Body of pancreas (tissue), 4 donors: ENCODE data around the gene RIMBP2. TPM values are rescaled to one million over a fixed set of nuclear protein-coding genes. Genes with fewer than 3 reads are reported as not detected.

ENCODE experiments used
- ATAC-seq: fragments of 150-250 bp; one replicate; pipeline ENCODE4 v1.9.1; 2016
- DNase-seq, 4 donors: peaks; one replicate each; pipeline ENCODE4 v3.0.0-alpha.2; 2019
- H3K27ac ChIP-seq, 4 donors: fragments of 200-600 bp; sonication (generic); 1 replicate in 3 of 4; 2 replicates in 1 of 4; pipeline versions ENCODE4 v1.5.1 to v1.6.1; 2016 to 2019; ENCODE audit warnings: mild to moderate bottlenecking in 1 of 4, mixed read lengths in 1 of 4, moderate library complexity in 1 of 4
- H3K27me3 ChIP-seq, 2 donors: fragments of 200-600 bp; sonication (generic); one replicate each; pipeline ENCODE4 v1.6.0; 2016; ENCODE audit warnings: mild to moderate bottlenecking in 1 of 2
- H3K36me3 ChIP-seq, 2 donors: fragments of 200-600 bp; sonication (generic); replicated peaks in 1 of 2; 2 replicates each; pipeline ENCODE4 v1.5.1; 2016; ENCODE audit warnings: low read depth in 2 of 2; ENCODE audit not compliant: insufficient read depth in 1 of 2
- H3K4me1 ChIP-seq: fragments of 200-600 bp; sonication (generic); one replicate; pipeline ENCODE4 v1.6.0; 2016
- H3K4me3 ChIP-seq, 2 donors: fragments of 200-600 bp; sonication (generic); 1 replicate in 1 of 2; 2 replicates in 1 of 2; pipeline ENCODE4 v1.5.1; 2016 to 2019
- H3K9me3 ChIP-seq, 3 donors: fragments of 200-600 bp; sonication (generic); 1 replicate in 2 of 3; 2 replicates in 1 of 3; pipeline ENCODE4 v1.5.1; 2016
- POLR2A ChIP-seq, 3 donors: fragments of 450-650 bp; IDR thresholded peaks; one replicate each; pipeline ENCODE4 v1.6.1; 2016; ENCODE audit warnings: antibody characterized with exemption in 3 of 3, mild to moderate bottlenecking in 2 of 3
- WGBS, 2 donors: methylation state at CpG; one replicate each; pipeline ENCODE4 v1.1.5; 2017; 5-methylcytosine and 5-hydroxymethylcytosine counted together
- intact Hi-C: fragments of 100-400 bp; cut with DNase I; formaldehyde crosslinking; loops from one replicate; pipeline ENCODE4 v1.15.1; 2023
- total RNA-seq, 2 donors: library from RNA; depleted of rRNA; stranded (reverse); fragments of >200 nt; gene quantifications; one replicate each; pipeline ENCODE4 v1.1.0, GENCODE V29; 2016
- TF ChIP-seq, protein P1 (sequence below), 7 experiments: fragments of 450-650 bp in 4 of 7; fragments of 200-600 bp in 3 of 7; sonication (generic) in 3 of 7; IDR thresholded peaks; one replicate each; pipeline ENCODE4 v1.5.1; 2016 to 2019; ENCODE audit warnings: antibody characterized with exemption in 7 of 7

The RIMBP2 gene
- total RNA-seq, 2 donors from 2014 or later: 7.3 to 27.4 TPM

DNA sequence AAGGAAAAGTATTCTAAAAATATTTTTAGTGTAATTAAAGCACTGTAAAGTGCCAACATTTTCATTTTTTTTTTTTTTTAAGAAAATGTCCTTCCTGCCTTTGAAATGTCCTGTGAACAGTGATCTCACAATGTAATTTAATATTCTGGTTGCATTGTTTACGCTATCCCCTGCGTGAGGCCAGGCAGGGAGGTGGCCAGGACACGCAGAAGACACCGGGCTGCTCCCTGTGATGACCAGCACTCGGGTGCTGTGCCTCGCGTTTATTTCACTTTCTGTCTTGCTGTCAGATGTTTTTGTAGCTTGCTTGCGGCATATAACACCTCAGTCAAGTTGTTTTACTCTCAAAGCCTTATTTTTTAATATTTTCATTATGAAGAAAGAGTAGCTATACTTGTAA is 359.9 kb downstream of the RIMBP2 start:
- H3K27me3 ChIP-seq: peaks cover 0 to 3% of the 10 kb centered on the region in 2 donors

DNA sequence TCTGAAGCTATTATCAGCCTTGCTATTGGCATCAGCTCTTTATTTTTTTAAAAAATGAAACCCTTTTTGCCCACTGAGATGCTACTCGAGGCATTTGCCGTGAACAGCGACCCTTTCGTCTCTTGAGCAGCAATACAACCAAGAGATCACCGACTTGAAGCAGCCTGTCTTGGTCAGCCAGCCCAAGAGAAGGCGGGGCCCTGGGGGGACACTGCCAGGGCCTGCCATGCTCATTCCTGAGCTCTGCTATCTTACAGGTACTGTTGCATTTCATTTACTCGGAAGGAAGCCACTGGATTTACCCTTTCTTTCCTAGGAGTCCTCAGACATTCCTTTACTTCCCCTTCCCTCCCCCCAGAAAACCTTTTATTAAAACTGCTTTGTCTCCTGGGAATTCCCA is 361.7 kb downstream of the RIMBP2 start:
- no peak for DNase-seq
- intact Hi-C loops: no loop called here
- H3K27me3 ChIP-seq: peaks cover 0 to 3% of the 10 kb centered on the region in 2 donors

More for the DNA sequence above, 359.9 kb downstream of the RIMBP2 start:
- H3K9me3 ChIP-seq: no peaks in the 10 kb centered on the region
- DNase-seq (no peak), ATAC-seq (no peak)
- intact Hi-C loops: no loop called here
- H3K4me1 ChIP-seq: no peaks in the 10 kb centered on the region
- no peak overlapping the region for H3K4me3 ChIP-seq
- H3K27ac ChIP-seq: no peak overlapping the region
- no peaks in the 10 kb centered on the region for H3K36me3 ChIP-seq
- 50 to 54% methylated on average over 8 of the region's 8 CpGs for WGBS, 2 donors
- TF ChIP-seq POLR2A (IDR thresholded peaks at IDR 0.05): no peak
- TF ChIP-seq, protein P1, sequence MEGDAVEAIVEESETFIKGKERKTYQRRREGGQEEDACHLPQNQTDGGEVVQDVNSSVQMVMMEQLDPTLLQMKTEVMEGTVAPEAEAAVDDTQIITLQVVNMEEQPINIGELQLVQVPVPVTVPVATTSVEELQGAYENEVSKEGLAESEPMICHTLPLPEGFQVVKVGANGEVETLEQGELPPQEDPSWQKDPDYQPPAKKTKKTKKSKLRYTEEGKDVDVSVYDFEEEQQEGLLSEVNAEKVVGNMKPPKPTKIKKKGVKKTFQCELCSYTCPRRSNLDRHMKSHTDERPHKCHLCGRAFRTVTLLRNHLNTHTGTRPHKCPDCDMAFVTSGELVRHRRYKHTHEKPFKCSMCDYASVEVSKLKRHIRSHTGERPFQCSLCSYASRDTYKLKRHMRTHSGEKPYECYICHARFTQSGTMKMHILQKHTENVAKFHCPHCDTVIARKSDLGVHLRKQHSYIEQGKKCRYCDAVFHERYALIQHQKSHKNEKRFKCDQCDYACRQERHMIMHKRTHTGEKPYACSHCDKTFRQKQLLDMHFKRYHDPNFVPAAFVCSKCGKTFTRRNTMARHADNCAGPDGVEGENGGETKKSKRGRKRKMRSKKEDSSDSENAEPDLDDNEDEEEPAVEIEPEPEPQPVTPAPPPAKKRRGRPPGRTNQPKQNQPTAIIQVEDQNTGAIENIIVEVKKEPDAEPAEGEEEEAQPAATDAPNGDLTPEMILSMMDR (IDR thresholded peaks at IDR 0.05): no peak

DNA sequence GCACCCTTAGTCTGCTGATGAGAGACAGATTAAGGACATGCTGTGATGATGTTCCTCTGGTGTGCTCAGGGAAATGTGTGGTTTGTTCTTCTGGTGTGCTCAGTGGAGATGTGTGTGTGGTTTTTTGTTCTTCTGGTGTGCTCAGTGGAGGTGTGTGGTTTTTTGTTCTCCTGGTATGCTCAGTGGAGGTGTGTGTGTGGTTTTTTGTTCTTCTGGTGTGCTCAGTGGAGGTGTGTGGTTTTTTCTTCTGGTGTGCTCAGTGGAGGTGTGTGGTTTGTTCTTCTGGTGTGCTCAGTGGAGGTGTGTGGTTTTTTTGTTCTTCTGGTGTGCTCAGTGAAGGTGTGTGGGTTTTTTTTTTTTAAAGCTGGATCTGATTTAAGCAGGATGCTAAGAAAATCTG is 363.0 kb downstream of the RIMBP2 start:
- no peak overlapping the region for H3K4me3 ChIP-seq
- intact Hi-C loops: no loop called here
- H3K27me3 ChIP-seq: peaks cover 0 to 3% of the 10 kb centered on the region in 2 donors
- no peak overlapping the region for H3K27ac ChIP-seq
- no peaks in the 10 kb centered on the region for H3K9me3 ChIP-seq
- ATAC-seq: no peak
- no peak for DNase-seq
- H3K4me1 ChIP-seq: no peaks in the 10 kb centered on the region
- no peaks in the 10 kb centered on the region for H3K36me3 ChIP-seq
- TF ChIP-seq, protein P1 (IDR thresholded peaks at IDR 0.05): no peak
- TF ChIP-seq POLR2A (IDR thresholded peaks at IDR 0.05): no peak

More for the DNA sequence above, 361.7 kb downstream of the RIMBP2 start:
- H3K9me3 ChIP-seq: no peaks in the 10 kb centered on the region
- 50% methylated on average over 7 of the region's 7 CpGs for WGBS, 2 donors
- no peaks in the 10 kb centered on the region for H3K36me3 ChIP-seq
- no peak for ATAC-seq
- no peak overlapping the region for H3K4me3 ChIP-seq
- H3K27ac ChIP-seq: no peak overlapping the region
- TF ChIP-seq, protein P1 (IDR thresholded peaks at IDR 0.05): no peak
- TF ChIP-seq POLR2A (IDR thresholded peaks at IDR 0.05): no peak
- H3K4me1 ChIP-seq: no peaks in the 10 kb centered on the region

DNA sequence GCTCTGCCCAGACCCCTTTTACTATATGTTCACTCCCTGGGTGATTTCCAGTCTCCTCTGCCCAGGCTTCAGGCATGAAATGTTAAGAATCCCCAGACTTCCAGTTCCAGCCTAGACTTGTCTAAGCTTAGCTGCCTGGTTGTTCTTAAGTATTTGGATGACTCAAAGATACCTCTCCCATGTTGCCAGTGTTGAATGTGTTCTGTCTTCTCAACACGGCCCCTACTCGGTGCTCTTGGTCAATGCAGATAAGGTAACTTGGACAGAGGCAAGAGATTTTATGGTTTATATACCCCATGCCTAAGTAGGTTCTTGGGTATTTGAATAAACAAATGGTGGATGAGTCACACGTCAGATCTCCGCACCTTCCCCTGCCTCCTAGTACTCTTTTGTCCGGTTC is 364.8 kb downstream of the RIMBP2 start:
- no peaks in the 10 kb centered on the region for H3K4me1 ChIP-seq
- no peaks in the 10 kb centered on the region for H3K9me3 ChIP-seq
- no peaks in the 10 kb centered on the region for H3K36me3 ChIP-seq
- DNase-seq (no peak), ATAC-seq (no peak)
- TF ChIP-seq, protein P1 (IDR thresholded peaks at IDR 0.05): no peak
- no peak for TF ChIP-seq POLR2A (IDR thresholded peaks at IDR 0.05)
- no peak overlapping the region for H3K4me3 ChIP-seq
- no peaks in the 10 kb centered on the region for H3K27me3 ChIP-seq
- 52 to 54% methylated on average over 5 of the region's 5 CpGs for WGBS, 2 donors
- intact Hi-C loops: no loop called here
- H3K27ac ChIP-seq: no peak overlapping the region

DNA sequence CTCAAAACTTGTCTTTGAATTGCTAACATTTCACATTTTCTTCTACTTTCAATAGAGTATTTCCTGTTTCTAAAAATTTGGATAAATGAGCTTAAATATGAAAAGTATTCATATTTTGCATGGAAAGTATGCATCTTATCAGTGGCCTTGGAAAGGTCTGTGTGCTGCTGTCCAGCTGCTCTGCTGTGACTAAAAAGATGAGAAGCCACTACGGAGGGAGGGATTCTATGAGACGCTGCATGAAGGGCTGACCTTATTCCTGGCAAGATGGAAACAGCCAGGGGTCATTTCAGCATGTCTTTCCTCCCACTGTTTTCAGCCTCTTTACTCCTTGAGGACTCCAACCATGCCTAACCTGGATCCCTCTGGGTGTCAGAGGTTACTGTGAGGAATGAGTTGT is 365.4 kb downstream of the RIMBP2 start:
- no peak for ATAC-seq

More for the DNA sequence above, 365.4 kb downstream of the RIMBP2 start:
- Histone ChIP-seq H3K27me3 (no peaks in the 10 kb centered on the region), H3K4me1 (no peaks in the 10 kb centered on the region), H3K9me3 (no peaks in the 10 kb centered on the region), H3K27ac (no peak overlapping the region), H3K4me3 (no peak overlapping the region), H3K36me3 (no peaks in the 10 kb centered on the region)
- 30 to 35% methylated on average over 2 of the region's 2 CpGs for WGBS, 2 donors
- DNase-seq: no peak
- intact Hi-C loops: no loop called here
- TF ChIP-seq, protein P1 (IDR thresholded peaks at IDR 0.05): no peak
- no peak for TF ChIP-seq POLR2A (IDR thresholded peaks at IDR 0.05)
